H9 (cell line): Measurements from ENCODE around the gene MT1H. TPM values are rescaled to one million over a fixed set of nuclear protein-coding genes. Genes with fewer than 3 reads are reported as not detected.

Experiments
- DNase-seq: peaks from one replicate; pipeline ENCODE4 v3.0.0-alpha.2; 2017
- H2AFZ ChIP-seq: one replicate; pipeline ENCODE4 v1.6.1; 2013; ENCODE audit warnings: mild to moderate bottlenecking, low read length, control low read depth, moderate library complexity
- H2AK5ac ChIP-seq: 2 replicates; pipeline ENCODE4 v1.6.1; 2013; ENCODE audit warnings: low read length, control low read depth, mixed read lengths; ENCODE audit not compliant: insufficient read length
- H2BK120ac ChIP-seq: one replicate; pipeline ENCODE4 v1.6.1; 2013; ENCODE audit warnings: low read depth, mild to moderate bottlenecking, low read length, control low read depth, inconsistent platforms; ENCODE audit not compliant: poor library complexity, severe bottlenecking
- H2BK12ac ChIP-seq: 2 replicates; pipeline ENCODE4 v1.6.1; 2013; ENCODE audit warnings: low read length, control low read depth, mixed read lengths, low read depth; ENCODE audit not compliant: insufficient read length
- H2BK15ac ChIP-seq: 2 replicates; pipeline ENCODE4 v1.6.1; 2013; ENCODE audit warnings: low read depth, low read length, control low read depth
- H2BK20ac ChIP-seq: one replicate; pipeline ENCODE4 v1.6.1; 2013; ENCODE audit warnings: low read depth, mild to moderate bottlenecking, low read length, control low read depth, inconsistent platforms; ENCODE audit not compliant: poor library complexity, severe bottlenecking
- H2BK5ac ChIP-seq: 2 replicates; pipeline ENCODE4 v1.6.1; 2013; ENCODE audit warnings: low read length, control low read depth, mixed read lengths; ENCODE audit not compliant: insufficient read length
- H3K14ac ChIP-seq: 2 replicates; pipeline ENCODE4 v1.6.1; 2013; ENCODE audit warnings: low read length, control low read depth; ENCODE audit not compliant: insufficient read depth
- H3K18ac ChIP-seq: 2 replicates; pipeline ENCODE4 v1.6.1; 2013; ENCODE audit warnings: low read depth, mild to moderate bottlenecking, mixed read lengths, low read length, control low read depth; ENCODE audit not compliant: insufficient read length
- H3K23ac ChIP-seq: 2 replicates; pipeline ENCODE4 v1.6.1; 2013; ENCODE audit warnings: low read length, control low read depth, mixed read lengths, low read depth; ENCODE audit not compliant: insufficient read length
- H3K23me2 ChIP-seq: 2 replicates; pipeline ENCODE4 v1.6.1; 2013; ENCODE audit warnings: low read depth, mild to moderate bottlenecking, mixed read lengths, low read length, control low read depth; ENCODE audit not compliant: insufficient read length, poor library complexity, severe bottlenecking
- H3K27ac ChIP-seq: 2 replicates; pipeline ENCODE4 v1.5.1; 2013; ENCODE audit warnings: low read length, control low read depth, mixed read lengths, low read depth; ENCODE audit not compliant: insufficient read length
- H3K27me3 ChIP-seq: 2 replicates; pipeline ENCODE4 v1.6.1; 2013; ENCODE audit warnings: low read length, control low read depth, inconsistent platforms; ENCODE audit not compliant: insufficient read depth
- H3K4ac ChIP-seq: 2 replicates; pipeline ENCODE4 v1.6.1; 2013; ENCODE audit warnings: low read depth, mild to moderate bottlenecking, control low read depth, inconsistent platforms, low read length, moderate library complexity
- H3K4me1 ChIP-seq: 2 replicates; pipeline ENCODE4 v1.6.1; 2013; ENCODE audit warnings: low read length, control low read depth, inconsistent platforms; ENCODE audit not compliant: insufficient read depth
- H3K4me2 ChIP-seq: 2 replicates; pipeline ENCODE4 v1.6.1; 2013; ENCODE audit warnings: low read length, control low read depth, mixed read lengths; ENCODE audit not compliant: insufficient read length, insufficient read depth
- H3K56ac ChIP-seq: 2 replicates; pipeline ENCODE4 v1.6.1; 2013; ENCODE audit warnings: low read depth, mild to moderate bottlenecking, mixed read lengths, low read length, control low read depth; ENCODE audit not compliant: insufficient read length
- H3K79me1 ChIP-seq: 2 replicates; pipeline ENCODE4 v1.6.1; 2013; ENCODE audit warnings: low read depth, mild to moderate bottlenecking, moderate library complexity, low read length, control low read depth, inconsistent platforms; ENCODE audit not compliant: insufficient read depth, poor library complexity, severe bottlenecking
- H3K79me2 ChIP-seq: 2 replicates; pipeline ENCODE4 v1.6.1; 2013; ENCODE audit warnings: low read length, control low read depth, inconsistent platforms; ENCODE audit not compliant: insufficient read depth
- H3K9ac ChIP-seq: 2 replicates; pipeline ENCODE4 v1.6.1; 2013; ENCODE audit warnings: low read length, control low read depth, mixed read lengths; ENCODE audit not compliant: insufficient read length; ENCODE audit errors: extremely low read depth
- H3K9me3 ChIP-seq: one replicate; pipeline ENCODE4 v1.6.1; 2013; ENCODE audit warnings: low read depth, low read length, inconsistent platforms; ENCODE audit not compliant: control insufficient read depth
- H3T11ph ChIP-seq: one replicate; pipeline ENCODE4 v1.6.1; 2013; ENCODE audit warnings: mild to moderate bottlenecking, low read length, control low read depth, inconsistent platforms
- H4K20me1 ChIP-seq: one replicate; pipeline ENCODE4 v1.6.1; 2013; ENCODE audit not compliant: control insufficient read depth, insufficient read length, insufficient read depth
- H4K5ac ChIP-seq: 2 replicates; pipeline ENCODE4 v1.6.1; 2013; ENCODE audit warnings: low read depth, mild to moderate bottlenecking, mixed read lengths, low read length, control low read depth; ENCODE audit not compliant: insufficient read length
- H4K8ac ChIP-seq: replicated peaks from 2 replicates; pipeline ENCODE4 v1.6.1; 2013; ENCODE audit warnings: low read length, control low read depth, mixed read lengths, low read depth; ENCODE audit not compliant: insufficient read length
- H4K91ac ChIP-seq: 2 replicates; pipeline ENCODE4 v1.6.1; 2013; ENCODE audit warnings: low read depth, mild to moderate bottlenecking, moderate library complexity, mixed read lengths, low read length, control low read depth; ENCODE audit not compliant: insufficient read length
- H3K27ac Mint-ChIP-seq, 3 experiments: 2 replicates in 2 of 3; 3 replicates in 1 of 3; pipeline ENCODE4 v1.8.0; 2020 to 2021; ENCODE audit warnings: mixed read lengths in 3 of 3, mild to moderate bottlenecking in 1 of 3, moderate library complexity in 1 of 3
- H3K27me3 Mint-ChIP-seq: 2 replicates; pipeline ENCODE4 v1.8.0; 2021; ENCODE audit warnings: low read depth, mild to moderate bottlenecking, moderate library complexity, mixed read lengths
- H3K36me3 Mint-ChIP-seq, 3 experiments: 2 replicates in 2 of 3; 3 replicates in 1 of 3; pipeline ENCODE4 v1.8.0; 2020 to 2021; ENCODE audit warnings: low read depth in 3 of 3, mixed read lengths in 3 of 3; ENCODE audit not compliant: insufficient read depth in 1 of 3
- H3K4me1 Mint-ChIP-seq, 2 experiments: 2 replicates each; pipeline ENCODE4 v1.8.0; 2020; ENCODE audit warnings: mixed read lengths in 2 of 2
- H3K4me3 Mint-ChIP-seq, 2 experiments: 2 replicates in 1 of 2; 3 replicates in 1 of 2; pipeline ENCODE4 v1.8.0; 2020 to 2021; ENCODE audit warnings: mild to moderate bottlenecking in 2 of 2, mixed read lengths in 2 of 2, moderate library complexity in 1 of 2
- H3K9me3 Mint-ChIP-seq, 2 experiments: 2 replicates in 1 of 2; 3 replicates in 1 of 2; pipeline ENCODE4 v1.8.0; 2020; ENCODE audit warnings: mild to moderate bottlenecking in 2 of 2, mixed read lengths in 2 of 2, moderate library complexity in 1 of 2
- WGBS: extraction: QIAGEN DNeasy Blood & Tissue Kit; methylation state at CpG from one replicate; pipeline ENCODE4 v1.1.7; 2013; ENCODE audit warnings: missing lambda C conversion rate, low lambda C conversion rate, mixed read lengths; ENCODE audit not compliant: insufficient read length; ENCODE audit errors: extremely low coverage; 5-methylcytosine and 5-hydroxymethylcytosine counted together
- total RNA-seq: library from RNA; stranded (reverse); gene quantifications from 2 replicates; pipeline ENCODE4 v1.2.1, GENCODE V29; 2021
- TF ChIP-seq, protein P1 (sequence below): fragments of 200-600 bp; sonication (generic); conservative IDR thresholded peaks from 3 replicates; pipeline ENCODE4 v1.8.0; 2021; ENCODE audit warnings: antibody characterized with exemption, mild to moderate bottlenecking

MT1H gene
- total RNA-seq, 1 experiment from 2014 or later, result 12.5 TPM

DNA sequence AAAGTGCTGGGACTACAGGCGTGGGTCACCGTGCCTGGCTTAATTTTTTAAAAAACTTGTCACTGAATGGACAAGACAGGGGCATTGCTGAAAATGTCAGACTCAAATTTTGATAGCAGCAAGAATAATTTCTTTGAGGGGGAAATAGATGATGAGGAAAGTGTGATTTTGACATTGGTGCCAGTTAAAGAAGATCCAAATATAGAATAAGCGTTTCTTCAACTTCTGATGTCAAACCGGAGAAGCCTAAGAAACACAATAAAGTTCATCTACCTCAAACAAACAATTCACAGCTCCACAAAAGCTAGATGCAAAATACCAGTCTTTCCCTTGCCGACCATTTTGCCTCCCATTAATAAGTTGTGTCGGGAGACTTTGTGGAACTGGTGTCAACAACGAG lies 17.1 kb downstream of the MT1H start:
- Histone ChIP-seq H2BK20ac (no peak overlapping the region), H3K4me1 (no peaks in the 10 kb centered on the region), H3K27ac (no peak overlapping the region), H3K18ac (no peak overlapping the region), H3K27me3 (no peaks in the 10 kb centered on the region), H3K23me2 (peaks cover 6% of the 10 kb centered on the region), H4K91ac (no peak overlapping the region), H2AK5ac (no peak overlapping the region), H2AFZ (no peak overlapping the region), H4K5ac (no peak overlapping the region), H3K14ac (no peak overlapping the region), H2BK15ac (no peak overlapping the region), H3K4ac (no peak overlapping the region), H3K4me2 (no peak overlapping the region), H4K20me1 (no peaks in the 10 kb centered on the region), H2BK12ac (no peak overlapping the region), H3K23ac (no peak overlapping the region), H3K56ac (no peak overlapping the region), H3K9me3 (no peaks in the 10 kb centered on the region), H3K79me2 (no peaks in the 10 kb centered on the region), H3K9ac (no peak overlapping the region), H2BK120ac (no peak overlapping the region), H3T11ph (no peak overlapping the region), H3K79me1 (no peaks in the 10 kb centered on the region), H2BK5ac (no peak overlapping the region), H4K8ac (no peak overlapping the region)
- Mint-ChIP-seq H3K4me1 (peaks cover 23% of the 10 kb centered on the region in 2 experiments), H3K4me3 (no peak overlapping the region), H3K27me3 (peaks cover 41% of the 10 kb centered on the region), H3K9me3 (peaks cover 9 to 11% of the 10 kb centered on the region in 2 experiments), H3K36me3 (peaks cover 3 to 13% (median 8%) of the 10 kb centered on the region in 3 experiments; a peak in 6 of 7 replicates), H3K27ac (no peak overlapping the region)
- DNase-seq, result no peak
- no CpG with 5 or more reads among the region's 7 CpGs for WGBS
- TF ChIP-seq, protein P1, sequence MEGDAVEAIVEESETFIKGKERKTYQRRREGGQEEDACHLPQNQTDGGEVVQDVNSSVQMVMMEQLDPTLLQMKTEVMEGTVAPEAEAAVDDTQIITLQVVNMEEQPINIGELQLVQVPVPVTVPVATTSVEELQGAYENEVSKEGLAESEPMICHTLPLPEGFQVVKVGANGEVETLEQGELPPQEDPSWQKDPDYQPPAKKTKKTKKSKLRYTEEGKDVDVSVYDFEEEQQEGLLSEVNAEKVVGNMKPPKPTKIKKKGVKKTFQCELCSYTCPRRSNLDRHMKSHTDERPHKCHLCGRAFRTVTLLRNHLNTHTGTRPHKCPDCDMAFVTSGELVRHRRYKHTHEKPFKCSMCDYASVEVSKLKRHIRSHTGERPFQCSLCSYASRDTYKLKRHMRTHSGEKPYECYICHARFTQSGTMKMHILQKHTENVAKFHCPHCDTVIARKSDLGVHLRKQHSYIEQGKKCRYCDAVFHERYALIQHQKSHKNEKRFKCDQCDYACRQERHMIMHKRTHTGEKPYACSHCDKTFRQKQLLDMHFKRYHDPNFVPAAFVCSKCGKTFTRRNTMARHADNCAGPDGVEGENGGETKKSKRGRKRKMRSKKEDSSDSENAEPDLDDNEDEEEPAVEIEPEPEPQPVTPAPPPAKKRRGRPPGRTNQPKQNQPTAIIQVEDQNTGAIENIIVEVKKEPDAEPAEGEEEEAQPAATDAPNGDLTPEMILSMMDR, result no peak
